Measurements from ENCODE around the gene WFDC10B. TPM values are rescaled to one million over a fixed set of nuclear protein-coding genes. Genes with fewer than 3 reads are reported as not detected.

Gene WFDC10B
- not detected for total RNA-seq

DNA sequence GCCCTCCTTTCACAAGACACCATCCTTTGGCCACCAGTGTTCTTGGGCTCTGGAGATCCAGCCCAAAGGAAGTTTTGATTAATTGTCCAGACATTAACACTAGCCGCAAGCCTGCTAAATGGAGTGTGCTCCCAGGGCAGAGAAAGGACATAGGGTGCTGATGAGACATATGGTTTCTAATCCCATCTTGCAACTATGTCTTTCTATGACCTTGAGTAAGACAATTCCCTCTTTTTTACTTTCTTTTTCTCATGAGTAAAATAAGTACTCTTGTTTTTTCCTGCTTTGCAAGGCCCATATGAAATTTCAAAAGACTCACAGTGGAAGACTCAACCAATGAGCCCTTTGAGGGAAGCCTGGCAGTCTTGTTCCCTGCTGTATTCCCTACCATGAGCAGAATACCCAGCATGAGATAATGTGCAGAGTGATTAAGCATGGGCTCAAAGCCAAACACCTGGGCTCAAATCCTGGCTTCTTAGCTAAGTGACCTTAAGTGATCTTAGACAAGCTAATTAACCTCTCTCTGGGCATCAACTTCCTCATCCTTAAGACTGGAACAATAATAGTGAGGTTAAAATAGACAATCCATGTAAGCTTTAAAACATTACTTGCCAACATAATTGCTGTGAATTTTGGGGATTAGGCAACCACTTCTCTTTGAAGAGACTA lies at the start of gene WFDC10B:
WFDC10B (minus strand) TSS at position 51 of the 669 bp plus-strand sequence. CDS start 19,027 bp downstream, outside the sequence.

DNA sequence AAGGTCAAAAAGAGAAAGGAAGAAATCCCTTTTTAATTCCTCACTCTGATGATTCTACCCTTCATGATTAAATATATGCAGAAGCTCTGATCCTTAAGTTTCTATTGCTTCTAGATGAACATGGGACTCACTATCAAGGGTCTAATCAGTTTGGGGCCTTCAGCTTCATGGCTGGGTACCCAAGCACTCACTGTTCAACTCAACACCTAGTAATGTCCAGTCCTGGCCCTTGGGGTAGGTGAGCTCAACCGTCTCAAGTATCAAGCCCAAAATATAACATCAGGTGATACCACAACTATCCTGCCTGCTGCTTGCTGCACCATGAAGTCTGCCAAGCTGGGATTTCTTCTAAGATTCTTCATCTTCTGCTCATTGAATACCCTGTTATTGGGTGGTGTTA lies 17.2 kb upstream of the WFDC10B start, which contains the start of gene SPINT4:
SPINT4 (plus strand) TSS at position 301 of the 400 bp plus-strand sequence; CDS start at position 322, 21 bp downstream.

DNA sequence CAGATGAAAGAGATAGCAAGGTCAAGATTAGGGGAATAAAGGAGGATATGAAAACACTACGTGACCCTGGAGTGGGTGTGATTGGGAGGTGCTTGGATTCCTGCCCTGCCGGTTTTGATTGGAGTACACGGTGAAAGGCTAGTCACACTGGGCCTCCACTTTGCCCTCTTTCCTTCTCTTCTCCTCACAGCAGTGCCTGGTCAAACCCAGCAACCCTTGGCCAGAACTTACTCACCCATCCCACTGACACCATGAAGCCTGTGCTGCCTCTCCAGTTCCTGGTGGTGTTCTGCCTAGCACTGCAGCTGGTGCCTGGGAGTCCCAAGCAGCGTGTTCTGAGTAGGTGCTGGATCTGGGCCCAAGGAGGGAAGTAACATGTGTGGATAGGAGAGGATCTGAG lies 2.9 kb downstream of the WFDC10B start, which contains the start of gene WFDC13:
WFDC13 (plus strand) TSS at position 166 of the 400 bp plus-strand sequence; CDS start at position 252, 86 bp downstream.

DNA sequence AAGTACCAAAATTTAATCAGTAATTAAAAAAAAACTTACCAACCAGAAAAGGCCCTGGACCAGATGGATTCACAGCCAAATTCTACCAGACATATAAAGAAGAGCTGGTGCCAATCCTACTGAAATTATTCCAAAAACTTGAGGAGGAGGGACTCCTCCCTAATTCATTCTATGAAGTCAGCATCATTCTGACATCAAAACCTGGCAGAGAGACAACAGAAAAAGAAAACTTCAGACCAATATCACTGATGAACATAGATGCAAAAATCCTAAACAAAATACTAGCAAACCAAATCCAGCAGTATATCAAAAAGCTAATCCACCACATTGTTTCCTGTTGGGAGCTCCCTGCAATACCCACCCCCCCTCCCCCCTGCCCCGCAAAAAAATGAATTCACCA lies 34.7 kb downstream of the WFDC10B start, which contains the start of gene WFDC11:
WFDC11 (minus strand) TSS at position 101 of the 400 bp plus-strand sequence. CDS start 19,639 bp downstream, outside the sequence.

Small RNA genes within 50 kb of the gene (microRNA-seq; reads per million reads assigned to microRNA genes)
- gene MIR3617 (ENCODE audit: borderline microRNAs expressed, borderline replicate concordance): not detected

Other genes starting within 250 kb of the WFDC10B start
- not detected for gene WFDC2, start 235.3 kb downstream of the WFDC10B start, total RNA-seq
- gene SPINT3, start 189.4 kb downstream of the WFDC10B start, total RNA-seq: not detected
- gene WFDC6, start 165.5 kb downstream of the WFDC10B start, total RNA-seq: not detected
- gene EPPIN, start 157.6 kb downstream of the WFDC10B start, total RNA-seq: not detected
- gene WFDC8, start 125.7 kb downstream of the WFDC10B start, total RNA-seq: not detected
- gene WFDC10A, start 75.3 kb downstream of the WFDC10B start, total RNA-seq: not detected
- gene WFDC9, start 73.7 kb downstream of the WFDC10B start, total RNA-seq: not detected
- not detected for gene WFDC11, start 34.8 kb downstream of the WFDC10B start, total RNA-seq
- gene WFDC13, start 3.0 kb downstream of the WFDC10B start, total RNA-seq: not detected
- not detected for gene SPINT4, start 17.3 kb upstream of the WFDC10B start, total RNA-seq
- gene WFDC3, start 86.9 kb upstream of the WFDC10B start, total RNA-seq: not detected
- 10 to 100 TPM; 27.8 to 28.2 TPM for gene DNTTIP1, start 86.9 kb upstream of the WFDC10B start, total RNA-seq
- 100 to 1,000 TPM; 135 to 141 TPM for gene UBE2C, start 107.6 kb upstream of the WFDC10B start, total RNA-seq
- not detected for gene TNNC2, start 122.3 kb upstream of the WFDC10B start, total RNA-seq
- gene SNX21, start 128.8 kb upstream of the WFDC10B start, total RNA-seq: under 1 TPM; 0.55 to 0.70 TPM
- gene ACOT8, start 152.4 kb upstream of the WFDC10B start, total RNA-seq: 10 to 100 TPM; 29.6 to 32.8 TPM
- 1 to 10 TPM; 5.6 to 6.6 TPM for gene ZSWIM3, start 152.6 kb upstream of the WFDC10B start, total RNA-seq
- gene ZSWIM1, start 176.2 kb upstream of the WFDC10B start, total RNA-seq: 1 to 10 TPM; 9.3 to 9.7 TPM
- gene SPATA25, start 182.6 kb upstream of the WFDC10B start, total RNA-seq: 1 to 10 TPM in 1 of 2 experiments, under 1 TPM in 1; 0.96 to 2.5 TPM
- gene NEURL2, start 186.2 kb upstream of the WFDC10B start, total RNA-seq: 1 to 10 TPM; 2.0 to 2.9 TPM
- 10 to 100 TPM; 56.9 to 57.5 TPM for gene CTSA, start 186.3 kb upstream of the WFDC10B start, total RNA-seq
- gene PLTP, start 207.1 kb upstream of the WFDC10B start, total RNA-seq: under 1 TPM; 0.43 to 0.50 TPM
- gene PCIF1, start 229.7 kb upstream of the WFDC10B start, total RNA-seq: 10 to 100 TPM; 46.3 to 46.8 TPM

Data from activated naive CD4-positive, alpha-beta T cell treated with anti-CD3 and anti-CD28 coated beads, Interleukin-2, amount 10 ng/mL, durations not matched to agents 5 hours and 36 hours (primary cell).